EH (cell line): Measurements from ENCODE around the gene C5AR1.
A peak's percentile ranks its signal among the peaks of the same experiment; 100 is the strongest.
"Not testable (repeated sequence)": the region's sequence is repeated elsewhere in the genome, so short reads cannot be mapped to it uniquely, and the experiment has no call there.

Experiments
- DNase-seq: peaks from one replicate; pipeline ENCODE4 v3.0.0-alpha.2; 2015; ENCODE audit warnings: low read depth

C5AR1 gene

DNA sequence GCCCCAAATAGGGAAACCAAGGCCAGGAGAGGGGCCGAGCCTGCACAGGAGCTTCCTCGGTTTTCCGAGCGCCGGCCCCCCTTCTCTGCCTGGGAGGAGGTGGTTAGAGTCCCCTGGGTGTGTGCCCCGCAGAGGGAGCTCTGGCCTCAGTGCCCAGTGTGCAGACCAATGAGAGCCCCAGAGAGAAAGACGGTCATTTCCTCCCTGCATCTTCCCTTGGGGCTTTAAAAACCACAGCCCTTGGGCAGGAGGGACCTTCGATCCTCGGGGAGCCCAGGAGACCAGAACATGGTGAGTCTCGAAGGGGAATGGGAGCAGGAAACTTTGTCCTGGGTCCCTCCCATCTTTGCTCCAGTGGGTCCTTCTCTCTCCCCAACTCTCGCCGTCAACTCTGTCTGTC lies at the start of gene C5AR1:
TSS of gene C5AR1 (plus strand) at position 254 of the 400 bp plus-strand sequence. CDS start at position 289, 35 bp downstream.
- no peak for DNase-seq

DNA sequence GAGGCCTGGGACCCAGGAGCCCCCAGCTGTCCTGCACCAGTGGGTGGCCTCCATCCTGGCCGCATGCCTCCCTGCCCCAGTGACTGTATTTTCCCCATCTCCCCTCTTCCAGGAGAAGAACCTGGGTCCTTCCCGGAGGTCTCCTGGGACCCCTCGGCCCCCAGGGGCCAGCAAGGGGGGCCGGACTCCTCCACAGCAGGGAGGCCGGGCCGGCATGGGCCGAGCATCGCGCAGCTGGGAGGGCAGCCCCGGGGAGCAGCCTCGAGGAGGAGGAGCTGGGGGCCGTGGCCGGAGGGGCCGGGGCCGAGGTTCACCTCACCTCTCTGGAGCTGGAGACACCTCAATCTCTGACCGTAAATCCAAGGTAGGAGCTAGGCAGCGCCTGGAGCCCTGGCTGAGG lies 49.2 kb upstream of the C5AR1 start:
- DNase-seq = no peak

GRCh38 chr19:47261946-47262793 lies 47.5 kb upstream of the C5AR1 start:
- DNase-seq = not testable (repeated sequence)

DNA sequence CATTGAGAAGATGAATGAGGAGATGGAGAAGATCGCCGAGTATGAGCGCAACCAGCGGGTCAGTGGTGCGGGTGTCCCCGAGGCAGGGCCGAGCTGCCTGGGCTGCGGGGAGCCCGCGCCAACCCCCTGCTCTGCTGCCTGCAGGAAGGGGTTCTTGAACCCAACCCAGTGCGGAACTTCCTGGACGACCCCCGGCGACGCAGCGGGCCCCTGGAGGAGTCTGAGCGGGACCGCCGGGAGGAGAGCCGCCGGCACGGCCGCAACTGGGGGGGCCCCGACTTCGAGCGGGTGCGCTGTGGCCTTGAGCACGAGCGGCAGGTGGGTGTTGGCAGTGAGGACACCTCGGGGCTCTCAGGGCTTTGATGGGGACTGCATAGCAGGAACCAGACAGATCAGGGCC lies 45.0 kb upstream of the C5AR1 start:
- no peak for DNase-seq

- no peak for DNase-seq
Measured at GRCh38 chr19:47266401-47266941, 43.2 kb upstream of the C5AR1 start.

DNA sequence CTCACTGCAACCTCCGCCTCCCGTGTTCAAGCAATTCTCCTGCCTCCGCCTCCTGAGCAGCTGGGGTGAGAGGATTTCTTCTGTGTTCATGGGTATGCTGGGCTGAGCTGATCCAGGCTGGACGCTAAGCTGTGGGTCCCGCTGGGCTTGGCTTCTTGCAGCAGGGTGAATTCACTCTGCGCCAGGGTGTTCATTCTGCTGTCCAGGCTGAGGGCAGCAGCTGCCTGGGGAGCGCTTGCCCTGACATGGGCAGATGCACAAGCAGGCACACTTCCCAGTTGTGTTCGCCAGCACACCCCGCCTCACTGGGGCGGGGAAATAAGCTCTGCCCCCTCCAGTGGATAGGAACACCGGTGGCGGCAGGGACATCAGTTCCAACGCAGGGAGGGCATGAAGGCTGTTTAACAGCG lies 42.3 kb upstream of the C5AR1 start:
- no peak for DNase-seq

DNA sequence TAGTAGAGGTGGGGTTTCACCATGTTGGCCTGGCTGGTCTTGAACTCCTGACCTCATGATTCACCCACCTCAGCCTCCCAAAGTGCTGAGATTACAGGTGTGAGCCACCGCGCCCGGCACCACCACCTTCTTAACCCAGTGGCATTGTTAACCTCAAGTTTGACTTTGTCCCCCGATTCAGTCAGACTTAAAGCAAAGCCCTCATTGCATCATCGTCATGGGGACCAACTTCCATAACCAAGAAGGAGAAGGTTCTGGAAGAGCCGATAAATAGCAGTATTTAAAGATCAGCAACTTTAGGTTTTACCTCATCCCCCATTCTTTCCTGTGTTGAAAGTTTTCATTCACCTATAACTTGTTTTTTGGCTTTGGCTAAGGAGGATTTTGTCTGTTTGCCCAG lies 41.6 kb upstream of the C5AR1 start:
- no peak for DNase-seq

DNA sequence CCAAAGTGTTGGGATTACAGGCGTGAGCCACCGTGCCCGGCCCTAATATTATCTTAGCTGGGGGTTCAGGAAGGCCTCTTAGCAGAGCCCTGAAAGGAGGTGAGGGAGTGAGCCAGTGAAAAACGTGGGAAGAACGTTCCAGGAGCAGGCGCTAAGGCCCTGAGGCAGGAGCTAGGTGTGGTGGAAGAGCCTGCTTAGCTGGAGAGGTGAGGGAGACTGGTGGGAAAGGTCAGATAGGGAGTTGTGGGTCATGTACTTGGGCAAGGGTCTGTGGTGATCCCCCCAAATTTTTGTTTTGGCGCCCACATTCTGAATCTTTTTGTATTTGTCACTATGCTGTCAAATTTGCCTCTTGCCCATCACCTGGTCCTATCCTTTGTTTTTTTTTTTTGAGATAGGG lies 40.1 kb upstream of the C5AR1 start:
- no peak for DNase-seq

GRCh38 chr19:47270408-47270807 lies 39.3 kb upstream of the C5AR1 start:
- DNase-seq = no peak

DNA sequence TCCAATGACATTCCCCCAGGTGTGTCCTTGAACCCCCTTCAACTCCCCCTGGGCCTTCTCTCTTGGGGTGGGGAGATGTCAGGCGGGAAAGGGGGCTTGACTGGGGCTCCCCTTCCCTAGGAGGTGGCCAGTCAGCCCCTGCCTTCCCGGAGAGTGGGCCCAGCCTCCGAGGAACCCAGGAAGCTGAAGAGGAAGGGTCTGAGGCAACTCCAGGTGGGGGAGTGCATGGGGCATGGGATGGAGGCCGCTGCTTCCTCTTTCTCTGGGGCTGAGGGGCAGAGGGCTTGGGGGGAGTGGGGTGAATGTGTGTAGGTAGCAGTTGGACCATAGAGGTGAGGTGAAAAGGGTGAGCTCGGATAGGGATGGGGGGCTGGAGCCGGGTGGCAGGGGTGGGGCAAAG lies 37.7 kb upstream of the C5AR1 start:
- DNase-seq = no peak

DNA sequence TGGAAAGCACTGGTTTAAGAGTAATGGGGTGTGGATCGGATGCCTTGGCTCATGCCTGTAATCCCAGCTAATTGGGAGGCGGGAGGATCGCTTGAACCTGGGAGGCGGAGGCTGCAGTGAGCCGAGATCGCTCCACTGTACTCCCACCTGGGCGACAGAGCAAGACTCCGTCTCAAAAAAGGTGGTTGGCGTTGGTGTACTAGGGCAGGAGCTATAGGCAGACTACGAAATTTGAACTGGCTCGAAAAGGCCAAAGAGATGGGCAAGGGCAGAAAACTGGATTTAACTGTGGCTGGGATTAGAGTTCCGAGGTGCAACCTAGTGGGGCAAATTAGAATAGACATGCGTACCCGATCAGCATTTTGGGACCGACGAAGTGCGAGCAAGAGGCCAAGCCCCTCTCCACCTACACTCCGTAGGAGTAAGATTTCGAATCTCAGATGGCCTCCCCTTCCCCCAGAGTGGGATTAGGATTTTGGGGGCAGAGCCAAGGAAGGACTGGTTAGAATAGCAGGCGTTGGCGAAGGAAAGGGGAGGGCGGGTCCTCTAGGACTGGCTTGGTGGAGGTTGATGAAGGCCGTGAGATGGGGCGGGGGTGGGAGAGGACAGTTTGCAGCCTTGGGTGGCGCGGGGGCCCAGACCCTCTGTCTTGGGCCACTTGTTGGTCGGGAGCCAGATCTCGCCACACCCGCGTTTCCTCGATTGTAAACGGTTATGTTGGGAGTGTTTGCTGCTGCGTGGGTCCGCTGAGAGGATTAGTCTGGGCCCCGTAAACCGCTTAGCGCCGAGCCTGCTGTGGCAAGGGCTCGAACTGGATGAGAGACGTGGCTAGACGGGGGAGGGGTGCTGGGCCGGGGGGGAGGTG lies 37.0 kb upstream of the C5AR1 start:
- DNase-seq = no peak

- peak; percentile 95 for DNase-seq
Measured at GRCh38 chr19:47273313-47274070, 36.2 kb upstream of the C5AR1 start.

DNA sequence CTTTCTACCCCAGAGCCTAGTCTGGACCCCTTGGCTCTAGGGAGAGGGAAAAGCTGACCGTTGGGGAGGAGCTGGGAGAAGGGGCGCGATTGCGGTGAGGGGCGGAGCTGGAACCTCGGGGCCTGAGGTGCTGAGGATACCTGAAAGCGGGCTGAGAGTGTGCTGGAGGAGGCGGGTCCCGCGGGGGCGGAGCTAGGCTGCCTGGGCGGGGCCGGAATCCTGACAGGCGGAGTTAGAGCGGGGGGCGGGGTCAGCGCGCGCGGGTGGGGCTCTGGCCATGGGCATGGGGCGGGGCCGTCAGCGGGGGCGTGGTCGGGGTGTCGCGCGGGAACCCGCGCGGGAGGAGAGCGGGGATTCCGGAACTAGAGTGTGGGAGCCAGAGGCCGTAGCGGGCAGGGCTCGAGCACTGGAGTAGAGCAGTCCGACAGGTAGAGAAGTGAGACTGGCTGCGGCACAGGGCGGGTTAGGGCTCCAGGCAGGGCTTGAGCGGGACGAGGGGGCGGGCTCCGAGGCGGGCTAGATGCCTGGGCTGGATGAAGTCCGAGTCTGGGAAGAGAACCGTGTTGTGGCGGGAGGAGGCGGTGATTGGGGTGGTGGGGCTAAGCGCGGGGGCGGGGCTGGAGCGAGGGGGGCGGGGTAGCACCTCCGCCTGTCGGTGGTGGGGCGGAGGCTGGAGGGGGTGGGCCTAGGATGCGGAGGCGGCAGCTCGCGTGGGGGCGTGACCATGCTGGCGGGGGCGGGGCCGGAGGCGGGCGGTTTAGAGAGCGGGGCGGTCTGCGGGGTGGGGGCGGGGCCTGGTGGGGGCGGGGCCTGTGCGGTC lies 35.4 kb upstream of the C5AR1 start, which contains the start of gene INAFM1:
TSS of gene INAFM1 (plus strand) at position 815 of the 820 bp plus-strand sequence. CDS start 35 bp downstream, outside the sequence.
- peak; percentile 92 for DNase-seq

- DNase-seq = peak; percentile 26
Measured at GRCh38 chr19:47274891-47275761, 34.5 kb upstream of the C5AR1 start.

DNA sequence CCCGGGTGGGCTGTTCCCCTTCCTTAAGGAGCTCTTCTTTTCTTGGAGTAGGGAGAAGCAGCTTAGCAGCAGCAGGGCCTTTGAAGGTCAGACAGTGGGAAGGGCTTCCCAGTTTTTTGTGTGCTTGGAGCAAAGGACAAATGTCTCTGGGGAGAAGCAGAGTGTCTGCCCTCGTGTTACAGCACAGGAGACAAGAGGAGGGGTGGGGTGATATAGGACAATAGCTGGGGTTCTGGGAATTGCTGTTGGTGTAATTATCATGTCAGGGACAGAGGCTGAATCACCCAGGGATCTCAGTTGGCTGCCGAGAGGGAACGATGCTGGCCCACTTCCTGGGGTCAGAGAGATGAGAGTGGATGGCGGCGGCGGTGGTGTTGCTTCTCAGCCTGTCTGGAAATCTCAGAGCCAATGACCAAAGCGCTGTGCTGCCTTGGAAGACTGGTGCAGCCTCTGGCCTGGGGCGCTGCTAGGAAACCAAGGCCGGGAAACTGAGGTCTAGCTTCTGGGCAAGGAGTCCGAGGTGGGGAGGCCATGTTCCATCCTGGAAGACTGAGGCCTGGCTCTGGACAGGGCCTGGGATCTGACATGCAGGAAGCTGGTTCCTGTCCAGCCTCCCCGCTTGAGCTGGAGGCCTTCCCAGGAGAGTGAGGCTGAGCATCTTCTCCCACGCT lies 33.7 kb upstream of the C5AR1 start:
- DNase-seq = peak; percentile 83

DNA sequence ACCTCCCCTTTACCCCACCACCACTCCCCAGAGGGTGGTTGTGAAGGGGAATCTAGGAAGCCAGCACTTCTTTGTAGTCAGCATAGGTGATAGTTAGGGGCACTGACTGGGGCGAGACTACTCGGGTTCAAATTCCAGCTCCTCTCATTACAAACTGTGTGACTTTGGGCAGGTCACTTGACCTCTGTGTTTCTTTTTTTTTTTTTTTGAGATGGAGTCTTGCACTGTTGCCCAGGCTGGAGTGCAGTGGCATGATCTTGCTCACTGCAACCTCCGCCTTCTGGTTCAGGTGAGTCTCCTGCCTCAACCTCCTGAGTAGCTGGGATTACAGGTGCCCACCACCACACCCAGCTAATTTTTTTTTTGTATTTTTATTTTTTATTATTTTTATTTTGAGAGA lies 33.1 kb upstream of the C5AR1 start:
- DNase-seq = not testable (repeated sequence)

DNA sequence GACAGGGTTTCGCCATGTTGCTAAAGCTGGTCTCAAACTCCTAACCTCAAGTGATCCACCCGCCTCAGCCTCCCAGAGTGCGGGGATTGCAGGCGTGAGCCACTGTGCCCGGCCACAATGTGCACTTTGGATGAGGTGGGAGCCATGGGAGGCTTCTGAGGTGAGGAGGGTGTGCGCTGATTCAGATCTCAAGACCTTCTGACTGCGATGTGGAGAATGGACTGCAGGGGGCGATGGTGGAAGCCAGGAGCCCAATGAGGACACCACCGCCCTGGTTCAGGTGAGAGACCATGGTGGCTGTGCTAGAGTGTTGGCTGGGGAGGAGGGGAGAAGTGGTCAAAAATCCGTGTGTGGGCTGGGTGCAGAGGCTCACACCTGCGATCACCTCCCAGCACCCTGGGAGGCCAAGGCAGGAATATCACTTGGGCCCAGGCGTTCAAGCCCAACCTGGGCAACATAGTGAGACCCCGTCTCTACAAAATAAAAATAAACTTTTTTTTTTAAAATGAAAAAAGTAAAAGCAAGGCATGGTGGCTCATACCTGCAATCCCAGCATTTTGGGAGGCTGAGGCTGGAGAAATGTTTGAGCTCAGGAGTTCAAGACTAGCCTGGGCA lies 29.4 kb upstream of the C5AR1 start:
- DNase-seq = peak; percentile 33

GRCh38 chr19:47283405-47284059 lies 26.1 kb upstream of the C5AR1 start:
- DNase-seq = no peak
